Neural cell (in vitro differentiated cells): Measurements from ENCODE around the gene CADM1.

Source experiments
- CTCF ChIP-seq: fragments of 450-650 bp; IDR thresholded peaks from 2 replicates; pipeline ENCODE4 v1.5.1; 2014; ENCODE audit warnings: antibody characterized with exemption, mild to moderate bottlenecking, moderate library complexity; ENCODE audit not compliant: poor library complexity, severe bottlenecking
- POLR2AphosphoS5 ChIP-seq: IDR thresholded peaks from 2 replicates; pipeline ENCODE4 v1.6.1; 2012
- RAD21 ChIP-seq: fragments of 450-650 bp; conservative IDR thresholded peaks from 2 replicates; pipeline ENCODE4 v1.6.1; 2014; ENCODE audit warnings: antibody characterized with exemption, mild to moderate bottlenecking, moderate library complexity
- SMC3 ChIP-seq: fragments of 450-650 bp; conservative IDR thresholded peaks from 2 replicates; pipeline ENCODE4 v1.6.1; 2014; ENCODE audit warnings: antibody characterized with exemption, mild to moderate bottlenecking, moderate library complexity; ENCODE audit not compliant: poor library complexity

- TF ChIP-seq RAD21 (no peak), SMC3 (no peak), POLR2AphosphoS5 (no peak), CTCF (no peak)
Measured at GRCh38 chr11:115497303-115497702, 6.9 kb downstream of the CADM1 start.
